A673 (cell line): ENCODE measurements around the gene PXDC1. TPM values are rescaled to one million over a fixed set of nuclear protein-coding genes. Genes with fewer than 3 reads are reported as not detected.

Experiments
- BruUV-seq: library from RNA; stranded (reverse); fragments of 400-500 nt; replicated peaks from 2 replicates; lab custom pipeline; 2021; lab: Mats Ljungman, UMichigan
- CTCF ChIA-PET: fragments of 300-600 bp; sonication (Branson Sonifier 250); formaldehyde crosslinking; loops from one replicate; lab custom pipeline; 2022; ENCODE audit warnings: antibody characterized with exemption; lab: Charles Lee
- POLR2A ChIA-PET: fragments of 300-600 bp; sonication (Branson Sonifier 250); formaldehyde crosslinking; loops from one replicate; lab custom pipeline; 2022; ENCODE audit warnings: antibody characterized with exemption; ENCODE audit not compliant: low non-redundant PET; lab: Charles Lee
- DNase-seq: peaks from one replicate; pipeline ENCODE4 v3.0.0-alpha.2; 2015; ENCODE audit warnings: low spot score
- H3K27ac ChIP-seq: fragments of 200-600 bp; sonication (generic); 2 replicates; pipeline ENCODE4 v1.5.1; 2016; ENCODE audit warnings: mixed run types, low read depth, mild to moderate bottlenecking, mixed read lengths, antibody characterized with exemption, low read length; ENCODE audit not compliant: poor library complexity, severe bottlenecking
- H3K27me3 ChIP-seq: fragments of 200-600 bp; sonication (generic); replicated peaks from 2 replicates; pipeline ENCODE4 v1.6.1; 2017; ENCODE audit warnings: mixed run types, low read depth, mild to moderate bottlenecking, mixed read lengths, antibody characterized with exemption, low read length; ENCODE audit not compliant: insufficient read depth, poor library complexity
- H3K36me3 ChIP-seq: fragments of 200-600 bp; sonication (generic); 2 replicates; pipeline ENCODE4 v1.6.1; 2016; ENCODE audit warnings: mixed run types, mild to moderate bottlenecking, mixed read lengths, antibody characterized with exemption, low read length; ENCODE audit not compliant: insufficient read depth, poor library complexity, severe bottlenecking
- H3K4me1 ChIP-seq: fragments of 200-600 bp; sonication (generic); 2 replicates; pipeline ENCODE4 v1.6.1; 2017; ENCODE audit warnings: mixed run types, mild to moderate bottlenecking, mixed read lengths, antibody characterized with exemption, low read length; ENCODE audit not compliant: insufficient read depth, poor library complexity, severe bottlenecking
- H3K4me3 ChIP-seq: fragments of 200-600 bp; sonication (generic); 2 replicates; pipeline ENCODE4 v1.5.1; 2016; ENCODE audit warnings: low read depth, mixed run types, mild to moderate bottlenecking, mixed read lengths, low read length; ENCODE audit not compliant: poor library complexity, severe bottlenecking
- H3K9me3 ChIP-seq: fragments of 200-600 bp; sonication (generic); 2 replicates; pipeline ENCODE4 v1.6.1; 2016; ENCODE audit warnings: mixed run types, low read depth, mild to moderate bottlenecking, mixed read lengths, antibody characterized with exemption, low read length; ENCODE audit not compliant: poor library complexity, severe bottlenecking
- CTCF ChIP-seq: fragments of 300-800, 200-600 bp; sonication (generic); conservative IDR thresholded peaks from 2 replicates; pipeline ENCODE4 v1.5.1; 2017; ENCODE audit warnings: low read depth, mild to moderate bottlenecking, antibody characterized with exemption, low read length, moderate library complexity, mixed read lengths
- EZH2 ChIP-seq: fragments of 200-600 bp; sonication (generic); IDR thresholded peaks from 2 replicates; pipeline ENCODE4 v1.6.1; 2017; ENCODE audit warnings: borderline replicate concordance, low read depth, mild to moderate bottlenecking, mixed read lengths, antibody characterized with exemption, low read length; ENCODE audit not compliant: poor library complexity, severe bottlenecking
- intact Hi-C: fragments of 100-400 bp; cut with micrococcal nuclease; formaldehyde crosslinking; loops from one replicate; pipeline ENCODE4 v1.10.0; 2022; ENCODE audit not compliant: unreplicated experiment
- total RNA-seq: library from RNA; stranded (reverse); gene quantifications from 2 replicates; pipeline ENCODE4 v1.2.3, GENCODE V29; 2021

Gene PXDC1
- total RNA-seq, 1 experiment from 2014 or later, result 5.2 TPM

GRCh38 chr6:3764516-3765335, 13.2 kb upstream of the PXDC1 start:
- POLR2A ChIA-PET, result no interaction called here
- no TSS peak for BruUV-seq
- Histone ChIP-seq H3K36me3 (no peaks in the 10 kb centered on the region), H3K27me3 (no peaks in the 10 kb centered on the region), H3K4me1 (peaks cover 11% of the 10 kb centered on the region), H3K27ac (no peak overlapping the region), H3K9me3 (no peaks in the 10 kb centered on the region), H3K4me3 (no peak overlapping the region)
- CTCF ChIA-PET, result no interaction called here
- no peak for DNase-seq
- TF ChIP-seq CTCF, result no peak
- TF ChIP-seq EZH2, result no peak
- intact Hi-C loops, result no loop called here

DNA sequence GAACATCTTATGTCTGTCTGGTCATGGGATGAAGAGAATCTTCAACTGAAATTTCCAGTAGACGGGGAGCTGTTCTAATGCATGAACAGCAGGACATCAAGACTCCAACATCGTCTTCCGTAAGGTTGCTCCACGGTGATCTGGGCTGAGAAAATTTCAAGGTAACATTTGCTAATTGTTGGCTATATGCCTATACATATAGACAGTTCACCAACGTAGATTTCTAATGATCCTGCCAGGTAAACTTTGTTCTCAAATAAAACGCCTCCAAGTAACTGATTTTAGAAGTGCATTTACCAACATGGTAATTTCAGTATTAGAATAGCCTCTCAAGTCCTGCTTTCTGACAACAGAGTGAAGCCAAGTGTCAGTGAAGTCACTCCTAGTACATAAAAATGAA, 11.3 kb upstream of the PXDC1 start:
- no peaks in the 10 kb centered on the region for H3K27me3 ChIP-seq
- CTCF ChIA-PET, result no interaction called here
- peaks cover 6% of the 10 kb centered on the region for H3K4me1 ChIP-seq
- no peak for DNase-seq
- no peaks in the 10 kb centered on the region for H3K9me3 ChIP-seq
- H3K36me3 ChIP-seq, result no peaks in the 10 kb centered on the region
- H3K4me3 ChIP-seq, result no peak overlapping the region
- POLR2A ChIA-PET, result no interaction called here
- intact Hi-C loops, result no loop called here
- TF ChIP-seq CTCF, result no peak
- no peak for TF ChIP-seq EZH2
- H3K27ac ChIP-seq, result no peak overlapping the region
- no TSS peak for BruUV-seq

- peaks cover 4% of the 10 kb centered on the region for H3K4me1 ChIP-seq
- no peak for TF ChIP-seq CTCF
- TF ChIP-seq EZH2, result no peak
- no peak overlapping the region for H3K27ac ChIP-seq
- CTCF ChIA-PET, result no interaction called here
- POLR2A ChIA-PET, result no interaction called here
- DNase-seq, result no peak
- H3K36me3 ChIP-seq, result no peaks in the 10 kb centered on the region
- H3K9me3 ChIP-seq, result no peaks in the 10 kb centered on the region
- no peaks in the 10 kb centered on the region for H3K27me3 ChIP-seq
- intact Hi-C loops, result no loop called here
- no peak overlapping the region for H3K4me3 ChIP-seq
- no TSS peak for BruUV-seq
Observed at GRCh38 chr6:3762359-3762758, 10.8 kb upstream of the PXDC1 start.
